Transverse colon (tissue), 4 donors: Measurements from ENCODE around the gene TNC.

ENCODE experiments used
- POLR2A ChIP-seq: fragments of 450-650 bp; IDR thresholded peaks from one replicate; pipeline ENCODE4 v1.6.1; 2016; ENCODE audit warnings: antibody characterized with exemption, mild to moderate bottlenecking, moderate library complexity
- POLR2AphosphoS5 ChIP-seq, 3 donors: sonication (generic); formaldehyde crosslinking; IDR thresholded peaks; one replicate each; pipeline ENCODE4 v1.6.1; 2016; ENCODE audit warnings: antibody characterized with exemption in 3 of 3
- TF ChIP-seq, protein P1 (sequence below), 5 experiments: fragments of 200-600 bp in 3 of 5; fragments of 450-650 bp in 2 of 5; sonication (generic) in 3 of 5; IDR thresholded peaks; 1 replicate in 2 of 5; 2 replicates in 3 of 5; pipeline ENCODE4 v1.5.1; 2016 to 2017; ENCODE audit warnings: antibody characterized with exemption in 5 of 5, inconsistent platforms in 3 of 5, mild to moderate bottlenecking in 2 of 5, moderate library complexity in 1 of 5

- TF ChIP-seq, protein P1, sequence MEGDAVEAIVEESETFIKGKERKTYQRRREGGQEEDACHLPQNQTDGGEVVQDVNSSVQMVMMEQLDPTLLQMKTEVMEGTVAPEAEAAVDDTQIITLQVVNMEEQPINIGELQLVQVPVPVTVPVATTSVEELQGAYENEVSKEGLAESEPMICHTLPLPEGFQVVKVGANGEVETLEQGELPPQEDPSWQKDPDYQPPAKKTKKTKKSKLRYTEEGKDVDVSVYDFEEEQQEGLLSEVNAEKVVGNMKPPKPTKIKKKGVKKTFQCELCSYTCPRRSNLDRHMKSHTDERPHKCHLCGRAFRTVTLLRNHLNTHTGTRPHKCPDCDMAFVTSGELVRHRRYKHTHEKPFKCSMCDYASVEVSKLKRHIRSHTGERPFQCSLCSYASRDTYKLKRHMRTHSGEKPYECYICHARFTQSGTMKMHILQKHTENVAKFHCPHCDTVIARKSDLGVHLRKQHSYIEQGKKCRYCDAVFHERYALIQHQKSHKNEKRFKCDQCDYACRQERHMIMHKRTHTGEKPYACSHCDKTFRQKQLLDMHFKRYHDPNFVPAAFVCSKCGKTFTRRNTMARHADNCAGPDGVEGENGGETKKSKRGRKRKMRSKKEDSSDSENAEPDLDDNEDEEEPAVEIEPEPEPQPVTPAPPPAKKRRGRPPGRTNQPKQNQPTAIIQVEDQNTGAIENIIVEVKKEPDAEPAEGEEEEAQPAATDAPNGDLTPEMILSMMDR (IDR thresholded peaks at IDR 0.05): no peak
- TF ChIP-seq POLR2A: no peak
- no peak for TF ChIP-seq POLR2AphosphoS5 (IDR thresholded peaks at IDR 0.05)
Observed at GRCh38 chr9:115014438-115014837, 103.5 kb downstream of the TNC start.
